CD4-positive, alpha-beta T cell (primary cell): Measurements from ENCODE around the gene SLC52A1. TPM values are rescaled to one million over a fixed set of nuclear protein-coding genes. Genes with fewer than 3 reads are reported as not detected.

Experiments
- ATAC-seq: fragments of 200-7000 bp; cut with Tn5 transposase; one replicate; pipeline ENCODE4 v1.10.0; 2022; ENCODE audit warnings: mild to moderate bottlenecking; ENCODE audit not compliant: poor library complexity
- CTCF ChIA-PET: fragments of 350-600 bp; sonication (Branson Sonifier 250); formaldehyde crosslinking; loops from one replicate; lab custom pipeline; 2021; ENCODE audit warnings: antibody characterized with exemption, inconsistent platforms; lab: Charles Lee
- POLR2A ChIA-PET: fragments of 350-600 bp; sonication (Branson Sonifier 250); formaldehyde crosslinking; loops from one replicate; lab custom pipeline; 2021; ENCODE audit warnings: antibody characterized with exemption, inconsistent platforms; lab: Charles Lee
- DNase-seq, 14 experiments: peaks; one replicate each; pipeline ENCODE4 v3.0.0-alpha.2; 2013 to 2020; ENCODE audit warnings: mixed read lengths in 2 of 14
- H3K27ac ChIP-seq, 2 donors: one replicate each; pipeline versions ENCODE4 v1.5.1 to v1.7.0; 2013; ENCODE audit warnings: low read length in 2 of 2, low read depth in 1 of 2, mild to moderate bottlenecking in 1 of 2
- H3K27me3 ChIP-seq, 2 experiments: 1 replicate in 1 of 2; 2 replicates in 1 of 2; pipeline versions ENCODE4 v1.6.1 to v1.7.0; 2013; ENCODE audit warnings: low read length in 2 of 2, control low read depth in 1 of 2, mild to moderate bottlenecking in 1 of 2, moderate library complexity in 1 of 2; ENCODE audit not compliant: insufficient read depth in 2 of 2, control insufficient read depth in 1 of 2
- H3K36me3 ChIP-seq: one replicate; pipeline ENCODE4 v1.6.1; 2013; ENCODE audit warnings: low read length, control low read depth; ENCODE audit not compliant: insufficient read depth
- H3K4me1 ChIP-seq: one replicate; pipeline ENCODE4 v1.6.1; 2013; ENCODE audit warnings: low read length, control low read depth; ENCODE audit not compliant: insufficient read depth
- H3K4me3 ChIP-seq: one replicate; pipeline ENCODE4 v1.5.1; 2013; ENCODE audit warnings: mild to moderate bottlenecking, low read length, moderate library complexity
- H3K9me3 ChIP-seq, 2 experiments: 1 replicate in 1 of 2; 2 replicates in 1 of 2; pipeline versions ENCODE4 v1.6.1 to v1.7.0; 2013; ENCODE audit warnings: low read length in 2 of 2, mild to moderate bottlenecking in 2 of 2, control low read depth in 1 of 2, moderate library complexity in 1 of 2; ENCODE audit not compliant: control insufficient read depth in 1 of 2, insufficient read depth in 1 of 2
- H3K27ac Mint-ChIP-seq: one replicate; pipeline ENCODE4 v1.8.0; 2020; ENCODE audit warnings: mixed read lengths
- H3K27me3 Mint-ChIP-seq: one replicate; pipeline ENCODE4 v1.8.0; 2021; ENCODE audit warnings: mixed read lengths
- H3K36me3 Mint-ChIP-seq: one replicate; pipeline ENCODE4 v1.8.0; 2021; ENCODE audit warnings: low read depth, mixed read lengths
- H3K4me1 Mint-ChIP-seq: one replicate; pipeline ENCODE4 v1.8.0; 2021; ENCODE audit warnings: low read depth, mixed read lengths
- H3K4me3 Mint-ChIP-seq: one replicate; pipeline ENCODE4 v1.8.0; 2020; ENCODE audit warnings: mild to moderate bottlenecking, mixed read lengths
- H3K9me3 Mint-ChIP-seq: one replicate; pipeline ENCODE4 v1.8.0; 2020; ENCODE audit warnings: mixed read lengths
- CTCF ChIP-seq: fragments of 200-600 bp; IDR thresholded peaks from one replicate; pipeline ENCODE4 v1.8.0; 2022; ENCODE audit warnings: antibody characterized with exemption, mild to moderate bottlenecking
- intact Hi-C, 2 experiments: fragments of 100-400 bp; cut with DNase I in 1 of 2; cut with micrococcal nuclease in 1 of 2; formaldehyde crosslinking; loops; one replicate each; pipeline versions ENCODE4 v1.15.1 to v1.9.0; 2023 to 2025; cut with DNase I, micrococcal nuclease
- total RNA-seq, 174 experiments: library from RNA in 2 of 174; stranded (reverse) in 2 of 174; gene quantifications; one replicate each; pipeline ENCODE4 v1.2.3 and lab custom pipeline; 2021 to 2026

The SLC52A1 gene
- total RNA-seq, 2 experiments from 2014 or later = 0.17 TPM; not detected in 1

DNA sequence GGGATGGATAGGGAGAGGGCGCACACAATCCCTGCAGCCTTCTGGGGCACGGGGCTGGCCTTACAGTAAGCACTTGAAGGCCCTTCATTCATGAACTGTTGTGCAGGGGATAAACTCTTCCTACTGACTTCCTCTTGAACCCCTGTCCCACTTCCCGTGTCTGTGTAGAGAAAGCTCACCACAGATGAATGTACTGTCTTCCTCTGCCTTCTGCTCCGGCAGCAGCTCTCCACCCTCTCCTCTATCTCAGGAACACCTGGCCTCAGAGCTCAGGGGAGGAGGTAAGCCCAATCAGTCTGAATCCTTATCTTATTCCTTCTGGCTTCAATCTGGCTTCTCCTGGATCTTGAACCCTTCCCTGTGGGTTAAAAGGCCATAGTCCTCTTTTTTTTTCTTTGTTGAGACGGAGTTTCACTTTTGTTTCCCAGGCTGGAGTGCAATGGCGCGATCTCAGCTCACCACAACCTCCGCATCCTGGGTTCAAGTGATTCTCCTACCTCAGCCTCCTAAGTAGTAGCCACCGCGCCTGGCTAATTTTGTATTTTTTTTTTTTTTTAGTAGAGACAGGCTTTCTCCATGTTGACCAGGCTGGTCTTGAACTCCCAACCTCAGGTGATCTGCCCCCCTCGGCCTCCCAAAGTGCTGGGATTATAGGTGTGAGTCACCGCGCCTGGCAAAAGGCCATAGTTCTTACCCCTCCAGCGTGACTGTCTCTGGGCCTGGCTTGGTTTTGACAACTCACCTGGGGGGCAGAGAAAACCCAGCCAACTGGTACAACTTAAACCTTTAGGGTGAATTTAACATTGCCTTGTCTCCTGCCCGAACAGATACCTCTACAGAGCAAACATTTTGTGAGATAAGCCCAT is 7.2 kb upstream of the SLC52A1 start:
- Mint-ChIP-seq H3K9me3 (no peaks in the 10 kb centered on the region), H3K36me3 (peaks cover 4% of the 10 kb centered on the region), H3K27me3 (no peaks in the 10 kb centered on the region), H3K4me1 (peaks cover 54% of the 10 kb centered on the region), H3K27ac (peak overlapping the region; percentile 89), H3K4me3 (peak overlapping the region; percentile 84)
- Histone ChIP-seq H3K4me1 (peaks cover 60% of the 10 kb centered on the region), H3K27me3 (no peaks in the 10 kb centered on the region), H3K36me3 (no peaks in the 10 kb centered on the region), H3K4me3 (peak overlapping the region; percentile 51), H3K27ac (peak overlapping the region; percentile 18 to 64), H3K9me3 (no peaks in the 10 kb centered on the region)
- peak; percentile 74 for ATAC-seq
- intact Hi-C loops = no loop called here
- POLR2A ChIA-PET = interaction anchor here (0.7 to 1.5 kb wide), 10 partner anchors 10 to 102 kb away, joined by 3 to 6 read pairs (median 4); partner anchors contain the start of genes INCA1, KIF1C, PFN1 and RNF167
- CTCF ChIA-PET = no interaction called here
- peak in 10 of 14 experiments; percentile 17 to 71 (median 43) for DNase-seq
- no peak for TF ChIP-seq CTCF

- Mint-ChIP-seq H3K27ac (no peak overlapping the region), H3K4me3 (no peak overlapping the region)
- no peak for ATAC-seq
These were observed 575 bp downstream of the SLC52A1 start for GRCh38 chr17:5034651-5035050.

GRCh38 chr17:5034063-5034462 is 1.2 kb downstream of the SLC52A1 start:
- peaks cover 28% of the 10 kb centered on the region for H3K4me1 Mint-ChIP-seq
- no peaks in the 10 kb centered on the region for H3K9me3 Mint-ChIP-seq
- H3K9me3 ChIP-seq = no peaks in the 10 kb centered on the region
- peaks cover 42% of the 10 kb centered on the region for H3K4me1 ChIP-seq
- no peaks in the 10 kb centered on the region for H3K27me3 Mint-ChIP-seq
- no peak overlapping the region for H3K27ac Mint-ChIP-seq
- POLR2A ChIA-PET = interaction anchor here (1.1 to 1.3 kb wide), 2 partner anchors 15 to 47 kb away, joined by 3 read pairs; partner anchors contain the start of gene CAMTA2
- ATAC-seq (no peak), DNase-seq (no peak)
- H3K27ac ChIP-seq = no peak overlapping the region
- no peaks in the 10 kb centered on the region for H3K36me3 ChIP-seq
- TF ChIP-seq CTCF = no peak
- no peaks in the 10 kb centered on the region for H3K36me3 Mint-ChIP-seq
- intact Hi-C loops = loop anchor here in 1 of 2 experiments (5.0 kb wide), 1 partner anchor 43 kb away; the partner anchor contains the start of gene ZFP3
- no peak overlapping the region for H3K4me3 Mint-ChIP-seq
- CTCF ChIA-PET = no interaction called here
- no peak overlapping the region for H3K4me3 ChIP-seq
- no peaks in the 10 kb centered on the region for H3K27me3 ChIP-seq

More at GRCh38 chr17:5034651-5035050, 575 bp downstream of the SLC52A1 start:
- Mint-ChIP-seq H3K4me1 (peaks cover 30% of the 10 kb centered on the region), H3K36me3 (no peaks in the 10 kb centered on the region), H3K27me3 (no peaks in the 10 kb centered on the region), H3K9me3 (no peaks in the 10 kb centered on the region)
- Histone ChIP-seq H3K27ac (no peak overlapping the region), H3K4me3 (no peak overlapping the region), H3K9me3 (no peaks in the 10 kb centered on the region), H3K36me3 (no peaks in the 10 kb centered on the region), H3K4me1 (peaks cover 42% of the 10 kb centered on the region), H3K27me3 (no peaks in the 10 kb centered on the region)
- CTCF ChIA-PET = interaction anchor here (1.2 kb wide), 1 partner anchor 28 kb away, joined by 4 read pairs; no protein-coding TSS in a partner anchor
- intact Hi-C loops = loop anchor here (1.0 to 5.0 kb wide), 2 partner anchors 24 to 43 kb away; partner anchors contain the start of gene ZFP3 (in 1 of the 2)
- no peak for TF ChIP-seq CTCF
- DNase-seq = no peak
- POLR2A ChIA-PET = interaction anchor here (0.7 to 1.3 kb wide), 2 partner anchors 11 to 48 kb away, joined by 3 read pairs; partner anchors contain the start of gene CAMTA2
